ENCODE results near the gene EXOG.

DNA sequence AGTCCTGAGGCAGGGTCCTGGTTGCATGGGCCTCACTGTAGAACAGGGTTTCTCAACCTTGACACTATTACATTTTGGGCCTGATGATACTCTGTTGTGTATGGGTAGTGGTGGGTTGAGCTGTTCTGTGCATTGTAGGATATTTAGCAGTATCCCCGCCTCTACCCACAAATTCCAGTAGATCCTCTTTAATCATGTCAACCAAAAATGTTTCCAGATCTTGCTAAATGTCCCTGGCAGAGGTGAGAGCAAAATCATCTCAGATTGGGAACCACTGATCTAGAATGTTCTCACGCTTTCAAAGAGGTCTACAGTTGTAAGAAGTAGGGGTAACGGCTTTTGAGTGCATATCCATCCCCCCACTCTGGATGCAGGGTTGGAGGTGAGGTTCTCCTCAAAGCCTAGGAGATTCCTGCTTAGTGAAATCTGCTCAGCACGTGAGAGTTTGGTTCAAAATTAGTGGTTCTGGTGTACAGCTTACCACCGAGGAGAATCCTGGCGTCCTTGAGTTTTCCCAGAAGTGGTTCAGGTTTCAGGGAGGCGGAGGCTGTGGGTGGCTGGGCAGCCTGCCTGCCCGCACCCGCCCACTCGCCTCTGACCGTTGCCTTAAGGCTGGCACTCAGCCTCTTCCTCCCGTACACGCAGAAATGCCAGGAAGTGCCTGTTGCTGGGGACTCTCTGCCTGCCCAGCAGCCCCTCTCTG is 37.2 kb upstream of the EXOG start:
- TF ChIP-seq, protein P1, sequence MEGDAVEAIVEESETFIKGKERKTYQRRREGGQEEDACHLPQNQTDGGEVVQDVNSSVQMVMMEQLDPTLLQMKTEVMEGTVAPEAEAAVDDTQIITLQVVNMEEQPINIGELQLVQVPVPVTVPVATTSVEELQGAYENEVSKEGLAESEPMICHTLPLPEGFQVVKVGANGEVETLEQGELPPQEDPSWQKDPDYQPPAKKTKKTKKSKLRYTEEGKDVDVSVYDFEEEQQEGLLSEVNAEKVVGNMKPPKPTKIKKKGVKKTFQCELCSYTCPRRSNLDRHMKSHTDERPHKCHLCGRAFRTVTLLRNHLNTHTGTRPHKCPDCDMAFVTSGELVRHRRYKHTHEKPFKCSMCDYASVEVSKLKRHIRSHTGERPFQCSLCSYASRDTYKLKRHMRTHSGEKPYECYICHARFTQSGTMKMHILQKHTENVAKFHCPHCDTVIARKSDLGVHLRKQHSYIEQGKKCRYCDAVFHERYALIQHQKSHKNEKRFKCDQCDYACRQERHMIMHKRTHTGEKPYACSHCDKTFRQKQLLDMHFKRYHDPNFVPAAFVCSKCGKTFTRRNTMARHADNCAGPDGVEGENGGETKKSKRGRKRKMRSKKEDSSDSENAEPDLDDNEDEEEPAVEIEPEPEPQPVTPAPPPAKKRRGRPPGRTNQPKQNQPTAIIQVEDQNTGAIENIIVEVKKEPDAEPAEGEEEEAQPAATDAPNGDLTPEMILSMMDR (IDR thresholded peaks at IDR 0.05), result no peak
- TF ChIP-seq EZH2 (IDR thresholded peaks at IDR 0.05; ENCODE audit: borderline replicate concordance, insufficient read depth, low read depth, low read length, poor library complexity, severe bottlenecking), result no peak

Measured in B cell (primary cell).